ENCODE measurements around the gene CD3E.

Gene CD3E

GRCh38 chr11:118358071-118358470, 53.5 kb downstream of the CD3E start:
- no peak for DNase-seq (ENCODE audit: low spot score in 2 of 2)
- Mint-ChIP-seq H3K4me3 (no peak overlapping the region), H3K27me3 (no peaks in the 10 kb centered on the region), H3K36me3 (peaks cover 3% of the 10 kb centered on the region), H3K27ac (no peak overlapping the region), H3K9me3 (no peaks in the 10 kb centered on the region), H3K4me1 (peaks cover 18% of the 10 kb centered on the region)
- ATAC-seq (ENCODE audit: low read depth): no peak

- Mint-ChIP-seq H3K9me3 (no peaks in the 10 kb centered on the region), H3K36me3 (peaks cover 6% of the 10 kb centered on the region), H3K27ac (peak within 1 kb of the TSS; percentile 98), H3K4me1 (peaks cover 21% of the 10 kb centered on the region), H3K4me3 (peak within 1 kb of the TSS; percentile 96), H3K27me3 (no peaks in the 10 kb centered on the region)
- peak; percentile 96 for ATAC-seq (ENCODE audit: low read depth)
- peak; percentile 95 for DNase-seq (ENCODE audit: low spot score in 2 of 2)
Measured at GRCh38 chr11:118359295-118359958, 54.9 kb downstream of the CD3E start, which contains the start of gene UBE4A. Gene UBE4A (plus strand): TSS chr11:118359600. CDS start chr11:118365081, 5,481 bp downstream.

- Mint-ChIP-seq H3K36me3 (peaks cover 26% of the 10 kb centered on the region), H3K9me3 (no peaks in the 10 kb centered on the region), H3K27ac (no peak overlapping the region), H3K27me3 (no peaks in the 10 kb centered on the region), H3K4me3 (no peak overlapping the region), H3K4me1 (peaks cover 11% of the 10 kb centered on the region)
- ATAC-seq (ENCODE audit: low read depth): no peak
- DNase-seq (ENCODE audit: low spot score in 2 of 2): no peak
Measured at GRCh38 chr11:118364956-118365615, 60.6 kb downstream of the CD3E start.

Data from memory B cell (primary cell).